ENCODE measurements around the gene LMCD1. TPM values are rescaled to one million over a fixed set of nuclear protein-coding genes. Genes with fewer than 3 reads are reported as not detected.

LMCD1 gene
- total and polyA plus RNA-seq, 9 donors: 42.1 to 146 (median 127) TPM

GRCh38 chr3:8604006-8604405 lies 102.4 kb downstream of the LMCD1 start:
- 93 to 95% (median 95%) methylated on average over 7 of the region's 7 CpGs for WGBS, 3 donors

DNA sequence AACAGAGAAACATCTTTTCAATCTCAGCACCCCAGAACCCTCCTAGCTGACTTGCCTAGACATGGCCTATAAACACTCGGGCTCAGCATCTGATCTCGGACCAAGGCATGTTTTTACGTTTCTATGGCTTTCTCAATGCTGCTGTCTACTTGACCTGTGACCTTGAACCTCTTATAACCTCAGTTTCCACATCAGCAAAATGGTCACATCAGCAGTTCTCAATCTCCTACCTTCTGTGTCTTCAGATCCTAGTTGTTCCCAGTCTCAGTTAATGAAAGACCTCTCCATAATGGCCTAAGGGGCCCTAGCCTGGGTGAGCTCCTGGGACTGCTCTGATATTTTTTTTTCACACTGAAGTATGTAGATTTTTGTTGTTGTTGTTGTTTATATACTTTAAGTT lies 103.4 kb downstream of the LMCD1 start:
- H3K27me3 ChIP-seq: no peaks in the 10 kb centered on the region
- DNase-seq: no peak
- WGBS, 3 donors: 95 to 96% (median 95%) methylated on average over 3 of the region's 3 CpGs
- no peaks in the 10 kb centered on the region for H3K9me3 ChIP-seq
- TF ChIP-seq CTCF (IDR thresholded peaks at IDR 0.05) (no peak), POLR2A (IDR thresholded peaks at IDR 0.05) (no peak), EP300 (IDR thresholded peaks at IDR 0.05) (no peak)
- H3K4me3 ChIP-seq: no peak overlapping the region
- intact Hi-C loops (cut with DNase I): loop anchor here in 1 of 4 donors (5.0 kb wide), 1 partner anchor 163 kb away; no protein-coding TSS in a partner anchor
- H3K36me3 ChIP-seq: no peaks in the 10 kb centered on the region
- H3K27ac ChIP-seq: no peak overlapping the region
- H3K4me1 ChIP-seq (ENCODE audit: insufficient read depth): peaks cover 8% of the 10 kb centered on the region

More at GRCh38 chr3:8604006-8604405, 102.4 kb downstream of the LMCD1 start:
- no peak for DNase-seq
- Histone ChIP-seq H3K4me1 (ENCODE audit: insufficient read depth) (peaks cover 8% of the 10 kb centered on the region), H3K4me3 (no peak overlapping the region), H3K9me3 (no peaks in the 10 kb centered on the region), H3K36me3 (no peaks in the 10 kb centered on the region), H3K27ac (no peak overlapping the region), H3K27me3 (no peaks in the 10 kb centered on the region)
- TF ChIP-seq CTCF (IDR thresholded peaks at IDR 0.05) (no peak), EP300 (IDR thresholded peaks at IDR 0.05) (no peak), POLR2A (IDR thresholded peaks at IDR 0.05) (no peak)
- intact Hi-C loops (cut with DNase I): no loop called here

GRCh38 chr3:8606701-8607231 lies 105.1 kb downstream of the LMCD1 start:
- no peak for DNase-seq
- Histone ChIP-seq H3K36me3 (no peaks in the 10 kb centered on the region), H3K4me1 (ENCODE audit: insufficient read depth) (peaks cover 8% of the 10 kb centered on the region), H3K4me3 (no peak overlapping the region), H3K27ac (no peak overlapping the region), H3K27me3 (no peaks in the 10 kb centered on the region), H3K9me3 (no peaks in the 10 kb centered on the region)
- TF ChIP-seq EP300 (IDR thresholded peaks at IDR 0.05): no peak
- TF ChIP-seq POLR2A (IDR thresholded peaks at IDR 0.05): no peak
- no peak for TF ChIP-seq CTCF (IDR thresholded peaks at IDR 0.05)
- 21 to 24% (median 22%) methylated on average over 7 of the region's 7 CpGs for WGBS, 3 donors
- intact Hi-C loops (cut with DNase I): loop anchor here in 1 of 4 donors (5.0 kb wide), 1 partner anchor 164 kb away; no protein-coding TSS in a partner anchor

- WGBS, 3 donors: 44 to 49% (median 47%) methylated on average over 7 of the region's 7 CpGs
- no peak overlapping the region for H3K4me3 ChIP-seq
- intact Hi-C loops (cut with DNase I): loop anchor here in 2 of 4 donors (2.0 to 5.0 kb wide), 2 partner anchors 165 kb away; no protein-coding TSS in a partner anchor
- TF ChIP-seq EP300 (IDR thresholded peaks at IDR 0.05) (no peak), CTCF (IDR thresholded peaks at IDR 0.05) (peak; percentile 24 to 87 (median 85)), POLR2A (IDR thresholded peaks at IDR 0.05) (no peak)
- peaks cover 8% of the 10 kb centered on the region for H3K4me1 ChIP-seq (ENCODE audit: insufficient read depth)
- H3K9me3 ChIP-seq: no peaks in the 10 kb centered on the region
- H3K36me3 ChIP-seq: no peaks in the 10 kb centered on the region
- H3K27ac ChIP-seq: no peak overlapping the region
- H3K27me3 ChIP-seq: no peaks in the 10 kb centered on the region
- DNase-seq: peak; percentile 59 to 76 (median 71)
Measured at GRCh38 chr3:8607234-8608040, 105.8 kb downstream of the LMCD1 start.
